ENCODE measurements around the gene ERGIC3. TPM values are rescaled to one million over a fixed set of nuclear protein-coding genes. Genes with fewer than 3 reads are reported as not detected.

ERGIC3 gene
- polyA plus RNA-seq, 1 experiment, result 917 TPM

DNA sequence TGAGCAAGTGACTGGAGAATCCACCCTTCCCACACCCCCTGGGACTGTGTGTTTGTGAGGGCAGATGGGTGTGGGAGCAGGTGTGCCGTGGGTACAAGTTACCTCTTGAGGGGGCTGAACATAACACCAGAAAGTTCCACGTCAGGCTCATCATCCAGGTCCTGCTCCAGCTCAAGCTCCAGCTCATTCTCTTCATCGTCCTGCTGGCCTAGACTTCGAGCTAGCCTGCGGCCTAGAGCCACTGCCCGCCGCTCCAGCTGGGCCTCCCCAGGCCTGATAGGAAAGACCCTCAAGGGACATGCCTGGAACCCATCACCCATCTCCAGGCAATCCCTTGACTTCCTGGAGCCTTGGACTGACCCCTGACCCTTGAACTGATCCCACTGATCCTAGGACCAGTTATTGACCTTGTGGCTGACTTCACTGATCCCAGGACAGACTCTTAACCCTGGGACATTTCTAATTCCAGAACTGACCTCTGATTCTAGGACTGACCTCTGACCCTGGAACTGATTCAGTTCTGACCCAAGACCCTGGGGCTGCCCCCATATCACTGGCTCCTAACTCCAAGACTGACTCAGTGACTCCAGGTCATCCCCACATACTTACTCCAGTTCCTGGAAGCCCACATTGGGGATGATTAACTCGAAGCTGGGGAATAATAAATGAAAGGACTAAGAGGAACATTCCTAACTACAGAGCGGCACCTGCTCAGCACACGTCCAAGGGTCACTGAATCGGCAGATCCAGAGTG lies 62.0 kb downstream of the ERGIC3 start:
- TF ChIP-seq, protein P1, sequence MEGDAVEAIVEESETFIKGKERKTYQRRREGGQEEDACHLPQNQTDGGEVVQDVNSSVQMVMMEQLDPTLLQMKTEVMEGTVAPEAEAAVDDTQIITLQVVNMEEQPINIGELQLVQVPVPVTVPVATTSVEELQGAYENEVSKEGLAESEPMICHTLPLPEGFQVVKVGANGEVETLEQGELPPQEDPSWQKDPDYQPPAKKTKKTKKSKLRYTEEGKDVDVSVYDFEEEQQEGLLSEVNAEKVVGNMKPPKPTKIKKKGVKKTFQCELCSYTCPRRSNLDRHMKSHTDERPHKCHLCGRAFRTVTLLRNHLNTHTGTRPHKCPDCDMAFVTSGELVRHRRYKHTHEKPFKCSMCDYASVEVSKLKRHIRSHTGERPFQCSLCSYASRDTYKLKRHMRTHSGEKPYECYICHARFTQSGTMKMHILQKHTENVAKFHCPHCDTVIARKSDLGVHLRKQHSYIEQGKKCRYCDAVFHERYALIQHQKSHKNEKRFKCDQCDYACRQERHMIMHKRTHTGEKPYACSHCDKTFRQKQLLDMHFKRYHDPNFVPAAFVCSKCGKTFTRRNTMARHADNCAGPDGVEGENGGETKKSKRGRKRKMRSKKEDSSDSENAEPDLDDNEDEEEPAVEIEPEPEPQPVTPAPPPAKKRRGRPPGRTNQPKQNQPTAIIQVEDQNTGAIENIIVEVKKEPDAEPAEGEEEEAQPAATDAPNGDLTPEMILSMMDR (IDR thresholded peaks at IDR 0.05; ENCODE audit: insufficient read depth, low read depth, low read length), result no peak
- ChIA-PET POLR2A (no interaction called here), CTCF (interaction anchor here (1.3 to 3.0 kb wide), 6 partner anchors 10 to 351 kb away, joined by 3 to 12 read pairs (median 6); partner anchors contain the start of genes SCAND1 and SPAG4)

GRCh38 chr20:35604449-35604747 lies 62.5 kb downstream of the ERGIC3 start:
- POLR2A ChIA-PET, result no interaction called here
- DNase-seq (ENCODE audit: low read depth), result no peak
- Histone ChIP-seq H3K27me3 (ENCODE audit: control insufficient read depth, insufficient read depth, low read length) (peaks cover 7% of the 10 kb centered on the region), H3K36me3 (ENCODE audit: control insufficient read depth, insufficient read depth, low read length) (no peaks in the 10 kb centered on the region), H3K4me3 (ENCODE audit: low read depth, low read length) (no peak overlapping the region)
- CTCF ChIA-PET, result interaction anchor here (1.3 to 3.0 kb wide), 6 partner anchors 9 to 350 kb away, joined by 3 to 12 read pairs (median 6); partner anchors contain the start of genes SCAND1 and SPAG4
- TF ChIP-seq, protein P1 (IDR thresholded peaks at IDR 0.05; ENCODE audit: insufficient read depth, low read depth, low read length), result peak; percentile 39

More for the DNA sequence above, 62.0 kb downstream of the ERGIC3 start:
- no peak overlapping the region for H3K4me3 ChIP-seq (ENCODE audit: low read depth, low read length)
- H3K36me3 ChIP-seq (ENCODE audit: control insufficient read depth, insufficient read depth, low read length), result no peaks in the 10 kb centered on the region
- H3K27me3 ChIP-seq (ENCODE audit: control insufficient read depth, insufficient read depth, low read length), result peaks cover 7% of the 10 kb centered on the region
- no peak for DNase-seq (ENCODE audit: low read depth)

DNA sequence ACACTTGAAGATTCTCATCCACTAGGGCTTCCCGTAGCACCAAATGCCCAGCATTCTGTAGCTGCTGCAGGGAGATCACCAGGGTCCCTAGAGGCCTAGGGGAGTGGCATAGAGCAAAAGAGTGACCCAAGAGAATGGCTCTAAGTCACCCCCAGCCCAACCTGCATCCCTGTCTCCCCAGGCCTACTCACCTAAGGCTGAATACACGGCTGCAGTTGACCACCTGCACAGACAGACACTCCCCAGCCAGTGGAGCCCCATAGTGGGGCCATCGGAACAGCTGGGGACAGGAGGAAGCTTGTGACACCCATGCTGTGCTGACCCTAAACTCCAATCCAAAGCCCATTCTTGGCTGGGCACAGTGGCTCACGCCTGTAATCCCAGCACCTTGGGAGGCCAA lies 64.2 kb downstream of the ERGIC3 start:
- Histone ChIP-seq H3K27me3 (ENCODE audit: control insufficient read depth, insufficient read depth, low read length) (peaks cover 2% of the 10 kb centered on the region; the same call in 1 of the 2 replicates), H3K4me3 (ENCODE audit: low read depth, low read length) (no peak overlapping the region), H3K36me3 (ENCODE audit: control insufficient read depth, insufficient read depth, low read length) (no peaks in the 10 kb centered on the region)
- no peak for DNase-seq (ENCODE audit: low read depth)
- POLR2A ChIA-PET, result interaction anchor here (0.6 kb wide), 1 partner anchor 10 kb away, joined by 8 read pairs; the partner anchor contains the start of gene SPAG4
- TF ChIP-seq, protein P1 (IDR thresholded peaks at IDR 0.05; ENCODE audit: insufficient read depth, low read depth, low read length), result no peak
- CTCF ChIA-PET, result interaction anchor here (2.2 to 3.0 kb wide), 2 partner anchors 7 to 10 kb away, joined by 9 to 12 read pairs; partner anchors contain the start of gene SPAG4

Small RNA genes lying within 50 kb of the gene (small RNA-seq; reads per million reads assigned to genes)
- not detected for gene RPL37P1 (ENCODE audit: insufficient read length, low read depth, low replicate concordance)

Other genes starting within 250 kb of the ERGIC3 start
- gene FAM83C, start 249.7 kb upstream of the ERGIC3 start, polyA plus RNA-seq (2011; rRNA removed), result not detected in 2 replicates
- gene UQCC1, start 130.1 kb upstream of the ERGIC3 start, polyA plus RNA-seq (2011; rRNA removed), result 44.2 and 45.9 TPM in 2 replicates
- 7.6 and 10.9 TPM in 2 replicates for gene GDF5, start 103.8 kb upstream of the ERGIC3 start, polyA plus RNA-seq (2011; rRNA removed)
- 6.6 and 7.9 TPM in 2 replicates for gene CEP250, start 86.5 kb upstream of the ERGIC3 start, polyA plus RNA-seq (2011; rRNA removed)
- not detected in 2 replicates for gene C20orf173, start 12.4 kb upstream of the ERGIC3 start, polyA plus RNA-seq (2011; rRNA removed)
- 8.3 and 11.4 TPM in 2 replicates for gene SPAG4, start 73.8 kb downstream of the ERGIC3 start, polyA plus RNA-seq (2011; rRNA removed)
- 134 and 217 TPM in 2 replicates for gene CPNE1, start 122.8 kb downstream of the ERGIC3 start, polyA plus RNA-seq (2011; rRNA removed)
- 54.4 and 60.2 TPM in 2 replicates for gene RBM12, start 122.8 kb downstream of the ERGIC3 start, polyA plus RNA-seq (2011; rRNA removed)
- gene NFS1, start 157.3 kb downstream of the ERGIC3 start, polyA plus RNA-seq (2011; rRNA removed), result 40.9 and 45.6 TPM in 2 replicates
- gene ROMO1, start 157.3 kb downstream of the ERGIC3 start, polyA plus RNA-seq (2011; rRNA removed), result 306 and 399 TPM in 2 replicates
- gene RBM39, start 200.2 kb downstream of the ERGIC3 start, polyA plus RNA-seq (2011; rRNA removed), result 63.5 and 107 TPM in 2 replicates
- gene PHF20, start 229.9 kb downstream of the ERGIC3 start, polyA plus RNA-seq (2011; rRNA removed), result 23.5 and 24.9 TPM in 2 replicates